ENCODE measurements around the gene ATP2A1. TPM values are rescaled to one million over a fixed set of nuclear protein-coding genes. Genes with fewer than 3 reads are reported as not detected.

Gene ATP2A1
- polyA plus RNA-seq, 2 of the 4 experiments (the other 2 are of a cell fraction): 0.96 to 5.2 TPM

DNA sequence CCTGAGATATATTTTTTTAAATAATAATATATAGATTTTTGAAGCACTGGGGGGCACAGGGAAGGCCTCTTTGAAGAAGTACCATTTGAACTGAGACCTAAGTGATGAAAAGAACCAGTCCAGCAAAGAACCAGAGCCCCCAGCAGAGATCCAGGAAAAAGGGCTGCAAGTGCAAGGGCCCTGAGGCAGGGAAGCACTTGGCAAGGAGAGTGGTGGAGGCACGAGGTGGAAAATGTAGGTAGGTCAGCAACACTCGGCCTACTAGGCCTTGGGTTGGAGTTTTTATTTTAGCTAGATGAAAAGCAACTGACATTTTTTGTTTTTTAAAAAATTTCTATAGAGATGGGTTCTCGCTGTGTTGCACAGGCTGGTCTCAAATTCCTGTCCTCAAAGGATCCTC is 51.9 kb downstream of the ATP2A1 start (continued):
- TF ChIP-seq, protein P1, sequence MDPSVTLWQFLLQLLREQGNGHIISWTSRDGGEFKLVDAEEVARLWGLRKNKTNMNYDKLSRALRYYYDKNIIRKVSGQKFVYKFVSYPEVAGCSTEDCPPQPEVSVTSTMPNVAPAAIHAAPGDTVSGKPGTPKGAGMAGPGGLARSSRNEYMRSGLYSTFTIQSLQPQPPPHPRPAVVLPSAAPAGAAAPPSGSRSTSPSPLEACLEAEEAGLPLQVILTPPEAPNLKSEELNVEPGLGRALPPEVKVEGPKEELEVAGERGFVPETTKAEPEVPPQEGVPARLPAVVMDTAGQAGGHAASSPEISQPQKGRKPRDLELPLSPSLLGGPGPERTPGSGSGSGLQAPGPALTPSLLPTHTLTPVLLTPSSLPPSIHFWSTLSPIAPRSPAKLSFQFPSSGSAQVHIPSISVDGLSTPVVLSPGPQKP (IDR thresholded peaks at IDR 0.05; ENCODE audit: low read depth, low read length): no peak

DNA sequence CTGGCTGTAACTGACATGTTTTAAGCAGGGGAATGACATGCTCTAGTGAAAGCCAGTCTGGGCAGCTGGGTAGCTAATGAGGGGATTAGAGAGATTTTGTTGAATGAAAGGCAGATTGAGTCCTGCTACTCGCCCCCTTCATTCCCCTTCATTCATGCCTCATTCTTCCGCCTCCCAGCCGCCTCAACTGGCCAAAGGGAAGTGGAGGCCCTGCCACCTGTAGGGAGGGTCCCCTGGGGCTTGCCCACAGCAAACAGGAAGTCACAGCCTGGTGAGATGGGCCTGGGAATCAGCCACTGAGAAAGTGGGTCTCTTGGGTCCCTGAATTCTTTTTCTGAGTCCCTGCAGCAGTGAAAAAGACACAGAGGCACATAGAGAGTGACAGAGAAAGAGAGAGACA is 52.4 kb downstream of the ATP2A1 start:
- H3K4me1 ChIP-seq: no peaks in the 10 kb centered on the region
- 81% methylated on average over 3 of the region's 3 CpGs for WGBS (ENCODE audit: missing lambda C conversion rate)
- FAIRE-seq (no peak), ATAC-seq (no peak), DNase-seq (ENCODE audit: low read depth in 1 of 2, low spot score in 1 of 2) (no peak)
- H3K4me3 ChIP-seq: no peak overlapping the region
- no peak overlapping the region for H3K27ac ChIP-seq
- H3K4me2 ChIP-seq: no peak overlapping the region
- ChIA-PET CTCF (interaction anchor here (0.7 to 13.3 kb wide), 4 partner anchors 14 to 77 kb away, joined by 3 to 92 read pairs (median 4); no protein-coding TSS in a partner anchor), POLR2A (no interaction called here)
- TF ChIP-seq ZSCAN20 (CRISPR knock-in tag; IDR thresholded peaks at IDR 0.05) (no peak), HOXB13 (CRISPR knock-in tag; IDR thresholded peaks at IDR 0.05; ENCODE audit: low read depth) (no peak), HEYL (CRISPR knock-in tag; IDR thresholded peaks at IDR 0.05) (no peak), POLR2AphosphoS2 (conservative IDR thresholded peaks at IDR 0.05; ENCODE audit: low read length) (no peak), RCOR1 (IDR thresholded peaks at IDR 0.05; ENCODE audit: low read depth, low read length) (no peak), NR3C1 (IDR thresholded peaks at IDR 0.05) (no peak), MYC (IDR thresholded peaks at IDR 0.05; ENCODE audit: borderline replicate concordance, low read length) (no peak), RFX5 (IDR thresholded peaks at IDR 0.05) (no peak), RNF2 (IDR thresholded peaks at IDR 0.05; ENCODE audit: borderline replicate concordance, low read depth) (no peak), TP53 (CRISPR knock-in tag; IDR thresholded peaks at IDR 0.05) (no peak), EHMT2 (IDR thresholded peaks at IDR 0.05; ENCODE audit: low read depth) (no peak), BHLHE40 (IDR thresholded peaks at IDR 0.05; ENCODE audit: low read depth, low read length) (no peak), POLR2A (IDR thresholded peaks at IDR 0.05; ENCODE audit: low read length) (no peak), ESRRA (IDR thresholded peaks at IDR 0.05; ENCODE audit: borderline replicate concordance, low read length) (no peak), NFE2L2 (conservative IDR thresholded peaks at IDR 0.05; ENCODE audit: low read length) (no peak), MAFK (IDR thresholded peaks at IDR 0.05; ENCODE audit: partially characterized antibody) (no peak)
- TF ChIP-seq, protein P2, sequence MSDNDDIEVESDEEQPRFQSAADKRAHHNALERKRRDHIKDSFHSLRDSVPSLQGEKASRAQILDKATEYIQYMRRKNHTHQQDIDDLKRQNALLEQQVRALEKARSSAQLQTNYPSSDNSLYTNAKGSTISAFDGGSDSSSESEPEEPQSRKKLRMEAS (IDR thresholded peaks at IDR 0.05): no peak
- TF ChIP-seq, protein P3, sequence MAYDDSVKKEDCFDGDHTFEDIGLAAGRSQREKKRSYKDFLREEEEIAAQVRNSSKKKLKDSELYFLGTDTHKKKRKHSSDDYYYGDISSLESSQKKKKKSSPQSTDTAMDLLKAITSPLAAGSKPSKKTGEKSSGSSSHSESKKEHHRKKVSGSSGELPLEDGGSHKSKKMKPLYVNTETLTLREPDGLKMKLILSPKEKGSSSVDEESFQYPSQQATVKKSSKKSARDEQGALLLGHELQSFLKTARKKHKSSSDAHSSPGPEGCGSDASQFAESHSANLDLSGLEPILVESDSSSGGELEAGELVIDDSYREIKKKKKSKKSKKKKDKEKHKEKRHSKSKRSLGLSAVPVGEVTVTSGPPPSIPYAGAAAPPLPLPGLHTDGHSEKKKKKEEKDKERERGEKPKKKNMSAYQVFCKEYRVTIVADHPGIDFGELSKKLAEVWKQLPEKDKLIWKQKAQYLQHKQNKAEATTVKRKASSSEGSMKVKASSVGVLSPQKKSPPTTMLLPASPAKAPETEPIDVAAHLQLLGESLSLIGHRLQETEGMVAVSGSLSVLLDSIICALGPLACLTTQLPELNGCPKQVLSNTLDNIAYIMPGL (CRISPR knock-in tag; IDR thresholded peaks at IDR 0.05; ENCODE audit: borderline replicate concordance): no peak
- TF ChIP-seq, protein P4, sequence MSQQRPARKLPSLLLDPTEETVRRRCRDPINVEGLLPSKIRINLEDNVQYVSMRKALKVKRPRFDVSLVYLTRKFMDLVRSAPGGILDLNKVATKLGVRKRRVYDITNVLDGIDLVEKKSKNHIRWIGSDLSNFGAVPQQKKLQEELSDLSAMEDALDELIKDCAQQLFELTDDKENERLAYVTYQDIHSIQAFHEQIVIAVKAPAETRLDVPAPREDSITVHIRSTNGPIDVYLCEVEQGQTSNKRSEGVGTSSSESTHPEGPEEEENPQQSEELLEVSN (IDR thresholded peaks at IDR 0.05; ENCODE audit: borderline replicate concordance, low read depth): no peak
- no peaks in the 10 kb centered on the region for H3K9me3 ChIP-seq

DNA sequence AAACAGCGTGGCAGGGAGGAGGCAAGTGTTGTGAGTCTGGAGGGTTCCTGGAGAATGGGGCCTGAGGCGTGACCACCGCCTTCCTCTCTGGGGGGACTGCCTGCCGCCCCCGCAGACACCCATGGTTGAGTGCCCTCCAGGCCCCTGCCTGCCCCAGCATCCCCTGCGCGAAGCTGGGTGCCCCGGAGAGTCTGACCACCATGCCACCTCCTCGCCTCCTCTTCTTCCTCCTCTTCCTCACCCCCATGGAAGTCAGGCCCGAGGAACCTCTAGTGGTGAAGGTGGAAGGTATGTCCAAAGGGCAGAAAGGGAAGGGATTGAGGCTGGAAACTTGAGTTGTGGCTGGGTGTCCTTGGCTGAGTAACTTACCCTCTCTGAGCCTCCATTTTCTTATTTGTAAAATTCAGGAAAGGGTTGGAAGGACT is 53.5 kb downstream of the ATP2A1 start, which contains the start of gene CD19:
CD19 (plus strand) TSS at position 171 of the 425 bp plus-strand sequence; CDS start at position 201, 30 bp downstream.
- Histone ChIP-seq H3K9me3 (no peaks in the 10 kb centered on the region), H3K4me2 (no peak within 1 kb of the TSS), H3K27ac (no peak within 1 kb of the TSS), H3K4me1 (no peaks in the 10 kb centered on the region), H3K4me3 (no peak within 1 kb of the TSS)
- POLR2A ChIA-PET: no interaction called here
- 71% methylated on average over 10 of the region's 10 CpGs for WGBS (ENCODE audit: missing lambda C conversion rate)
- ATAC-seq (no peak), FAIRE-seq (no peak), DNase-seq (ENCODE audit: low read depth in 1 of 2, low spot score in 1 of 2) (no peak)
- CTCF ChIA-PET: interaction anchor here (0.6 to 13.3 kb wide), 3 partner anchors 13 to 61 kb away, joined by 3 to 92 read pairs (median 4); no protein-coding TSS in a partner anchor
- TF ChIP-seq EHF (CRISPR knock-in tag; IDR thresholded peaks at IDR 0.05) (no peak), TP53 (CRISPR knock-in tag; IDR thresholded peaks at IDR 0.05) (no peak)
- TF ChIP-seq, protein P4 (IDR thresholded peaks at IDR 0.05; ENCODE audit: borderline replicate concordance, low read depth): no peak
